ENCODE data around the gene CYB561D1.

DNA sequence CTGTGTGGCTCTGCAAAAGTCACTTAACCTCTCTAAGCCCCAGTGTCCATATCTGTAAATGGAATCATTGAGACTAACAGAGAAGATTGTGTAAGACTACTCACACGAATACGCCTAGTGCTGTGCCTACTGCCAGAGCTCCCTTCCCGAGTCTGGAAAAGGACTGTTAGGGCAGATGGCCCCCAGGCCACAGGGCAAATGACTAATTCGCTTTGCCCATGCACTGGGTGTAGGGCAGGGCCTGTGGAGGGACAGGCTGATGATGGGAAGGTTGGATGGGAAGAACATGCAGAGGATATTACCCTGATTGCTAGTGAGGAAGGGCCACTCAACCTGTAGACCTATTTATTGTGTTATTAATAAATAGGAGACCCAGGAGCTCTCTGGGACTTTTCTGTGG is 41.6 kb downstream of the CYB561D1 start:
- TF ChIP-seq POLR2A (IDR thresholded peaks at IDR 0.05; ENCODE audit: low read depth, low read length) (no peak), EZH2 (IDR thresholded peaks at IDR 0.05; ENCODE audit: borderline replicate concordance, low read depth, low read length, severe bottlenecking) (no peak), POLR2AphosphoS5 (IDR thresholded peaks at IDR 0.05; ENCODE audit: insufficient read depth, low read depth, low read length) (no peak), MYC (IDR thresholded peaks at IDR 0.05; ENCODE audit: low read depth, low read length) (no peak)
- TF ChIP-seq, protein P1, sequence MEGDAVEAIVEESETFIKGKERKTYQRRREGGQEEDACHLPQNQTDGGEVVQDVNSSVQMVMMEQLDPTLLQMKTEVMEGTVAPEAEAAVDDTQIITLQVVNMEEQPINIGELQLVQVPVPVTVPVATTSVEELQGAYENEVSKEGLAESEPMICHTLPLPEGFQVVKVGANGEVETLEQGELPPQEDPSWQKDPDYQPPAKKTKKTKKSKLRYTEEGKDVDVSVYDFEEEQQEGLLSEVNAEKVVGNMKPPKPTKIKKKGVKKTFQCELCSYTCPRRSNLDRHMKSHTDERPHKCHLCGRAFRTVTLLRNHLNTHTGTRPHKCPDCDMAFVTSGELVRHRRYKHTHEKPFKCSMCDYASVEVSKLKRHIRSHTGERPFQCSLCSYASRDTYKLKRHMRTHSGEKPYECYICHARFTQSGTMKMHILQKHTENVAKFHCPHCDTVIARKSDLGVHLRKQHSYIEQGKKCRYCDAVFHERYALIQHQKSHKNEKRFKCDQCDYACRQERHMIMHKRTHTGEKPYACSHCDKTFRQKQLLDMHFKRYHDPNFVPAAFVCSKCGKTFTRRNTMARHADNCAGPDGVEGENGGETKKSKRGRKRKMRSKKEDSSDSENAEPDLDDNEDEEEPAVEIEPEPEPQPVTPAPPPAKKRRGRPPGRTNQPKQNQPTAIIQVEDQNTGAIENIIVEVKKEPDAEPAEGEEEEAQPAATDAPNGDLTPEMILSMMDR (IDR thresholded peaks at IDR 0.05; ENCODE audit: extremely low read depth in 1 of 2, insufficient read depth in 1 of 2, low read depth in 1 of 2, low read length in 2 of 2): no peak

Data from endothelial cell of umbilical vein (primary cell).